Stomach (tissue), 4 donors: ENCODE results near the gene MMS19.

ENCODE experiments used
- CTCF ChIP-seq, 7 experiments: fragments of 450-650 bp in 4 of 7; fragments of 200-600 bp in 3 of 7; sonication (generic) in 3 of 7; IDR thresholded peaks; one replicate each; pipeline ENCODE4 v1.5.1; 2016 to 2019; ENCODE audit warnings: antibody characterized with exemption in 7 of 7, control low read depth in 2 of 7, mild to moderate bottlenecking in 1 of 7
- EP300 ChIP-seq: sonication (generic); formaldehyde crosslinking; IDR thresholded peaks from one replicate; pipeline ENCODE4 v1.6.1; 2017; ENCODE audit warnings: antibody characterized with exemption
- POLR2A ChIP-seq, 4 donors: fragments of 450-650 bp; IDR thresholded peaks; one replicate each; pipeline ENCODE4 v1.6.1; 2016; ENCODE audit warnings: antibody characterized with exemption in 4 of 4, control low read depth in 2 of 4, mild to moderate bottlenecking in 1 of 4, moderate library complexity in 1 of 4
- POLR2AphosphoS5 ChIP-seq, 3 donors: sonication (generic); formaldehyde crosslinking; IDR thresholded peaks; one replicate each; pipeline ENCODE4 v1.6.1; 2016; ENCODE audit warnings: antibody characterized with exemption in 3 of 3

GRCh38 chr10:97537186-97537869 is 39.1 kb upstream of the MMS19 start:
- TF ChIP-seq CTCF (IDR thresholded peaks at IDR 0.05) = no peak
- TF ChIP-seq POLR2A (IDR thresholded peaks at IDR 0.05) = no peak
- no peak for TF ChIP-seq POLR2AphosphoS5 (IDR thresholded peaks at IDR 0.05)
- TF ChIP-seq EP300 = no peak
